Heart left ventricle (tissue), 13 donors: ENCODE data around the gene FEM1C.

Source experiments
- CTCF ChIP-seq, 12 donors: fragments of 200-600 bp; sonication (generic) in 4 of 12; IDR thresholded peaks; one replicate each; pipeline versions ENCODE4 v1.5.0 to v1.8.0; 2018 to 2022; ENCODE audit warnings: antibody characterized with exemption in 12 of 12, mild to moderate bottlenecking in 5 of 12
- POLR2A ChIP-seq, 2 donors: fragments of 450-650 bp; IDR thresholded peaks; one replicate each; pipeline ENCODE4 v1.6.1; 2017; ENCODE audit warnings: antibody characterized with exemption in 2 of 2, mild to moderate bottlenecking in 2 of 2, moderate library complexity in 2 of 2
- donor health status: ischemic (EF 13 %, LVEDD 7.1; RV severe dilation, severe dysfunction).
- donor health status: DM: no; HTN: yes; CAD: no.
- donor health status: DM: no; HTN: no; CAD: no.
- donor health status: ischemic (EF 25% LVEDD 6.9; RV normal size, moderate dysfunction).
- donor health status: ischemic (EF 25% LVEDD 5.7; RV mildly dilated, moderate dysfunction).
- donor health status: ischemic (EF 35%, LVEDD 5.7; RV mildly dilated, moderate dysfunction).
- donor health status: nonischemic (EF 11% LVEDD 7.7; RV severe dilation, severe dysfunction).
- donor health status: DM: yes; HTN: yes; CAD: no.
- donor health status: PGD.
- donor health status: ischemic (EF 29% LVEDD 5.4; RV normal size, mild dysfunction).
- donor health status: nonischemic (EF 23%, LVEDD 6.1; RV moderate dilation, normal function).

DNA sequence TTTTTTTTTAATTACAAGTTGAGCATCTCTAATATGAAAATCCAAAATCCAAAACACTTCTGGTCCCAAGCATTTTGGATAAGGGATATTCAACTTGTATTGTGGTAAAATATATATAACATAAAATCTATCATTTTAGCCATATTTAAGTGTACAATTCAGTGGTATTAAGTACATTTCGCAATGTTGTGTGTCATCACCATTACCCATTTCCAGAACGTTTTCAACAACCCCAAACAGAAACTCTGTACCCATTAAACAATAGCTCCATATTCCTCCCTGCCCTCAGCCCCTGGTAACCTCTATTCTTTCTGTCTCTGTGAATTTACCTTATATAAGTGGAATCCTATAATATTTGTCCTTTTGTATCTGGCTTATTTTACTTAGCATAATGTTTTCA, 32.8 kb upstream of the FEM1C start:
- TF ChIP-seq CTCF (IDR thresholded peaks at IDR 0.05) (no peak), POLR2A (IDR thresholded peaks at IDR 0.05) (no peak)
